ENCODE measurements around the gene ANO3. TPM values are rescaled to one million over a fixed set of nuclear protein-coding genes. Genes with fewer than 3 reads are reported as not detected.

The ANO3 gene
- total RNA-seq, 2 experiments from 2014 or later = not detected

DNA sequence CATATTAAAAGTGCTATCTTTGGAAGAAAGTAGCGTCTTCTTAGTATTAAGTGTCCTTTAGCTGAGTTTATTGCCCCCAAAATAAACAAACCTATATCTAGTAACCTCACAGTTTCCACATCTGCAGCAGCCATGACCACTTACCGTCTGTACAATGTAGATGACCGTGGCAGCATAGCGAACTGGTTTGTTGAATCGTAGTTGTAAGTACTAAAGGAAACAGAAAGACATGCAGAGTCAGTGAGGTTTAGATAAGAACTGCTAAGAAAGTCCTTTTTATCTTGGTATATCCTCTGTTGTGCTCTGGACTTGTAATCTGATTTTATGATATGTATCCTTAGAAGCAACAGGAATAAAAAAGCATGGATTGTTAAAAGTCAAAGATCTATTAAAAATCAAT is 380.6 kb downstream of the ANO3 start:
- Mint-ChIP-seq H3K9me3 (peaks cover 9% of the 10 kb centered on the region), H3K36me3 (ENCODE audit: low read depth) (no peaks in the 10 kb centered on the region), H3K27me3 (no peaks in the 10 kb centered on the region), H3K4me1 (ENCODE audit: low read depth) (no peaks in the 10 kb centered on the region), H3K4me3 (no peak overlapping the region), H3K27ac (no peak overlapping the region)
- ChIA-PET CTCF (no interaction called here), POLR2A (no interaction called here)
- TF ChIP-seq, protein P1, sequence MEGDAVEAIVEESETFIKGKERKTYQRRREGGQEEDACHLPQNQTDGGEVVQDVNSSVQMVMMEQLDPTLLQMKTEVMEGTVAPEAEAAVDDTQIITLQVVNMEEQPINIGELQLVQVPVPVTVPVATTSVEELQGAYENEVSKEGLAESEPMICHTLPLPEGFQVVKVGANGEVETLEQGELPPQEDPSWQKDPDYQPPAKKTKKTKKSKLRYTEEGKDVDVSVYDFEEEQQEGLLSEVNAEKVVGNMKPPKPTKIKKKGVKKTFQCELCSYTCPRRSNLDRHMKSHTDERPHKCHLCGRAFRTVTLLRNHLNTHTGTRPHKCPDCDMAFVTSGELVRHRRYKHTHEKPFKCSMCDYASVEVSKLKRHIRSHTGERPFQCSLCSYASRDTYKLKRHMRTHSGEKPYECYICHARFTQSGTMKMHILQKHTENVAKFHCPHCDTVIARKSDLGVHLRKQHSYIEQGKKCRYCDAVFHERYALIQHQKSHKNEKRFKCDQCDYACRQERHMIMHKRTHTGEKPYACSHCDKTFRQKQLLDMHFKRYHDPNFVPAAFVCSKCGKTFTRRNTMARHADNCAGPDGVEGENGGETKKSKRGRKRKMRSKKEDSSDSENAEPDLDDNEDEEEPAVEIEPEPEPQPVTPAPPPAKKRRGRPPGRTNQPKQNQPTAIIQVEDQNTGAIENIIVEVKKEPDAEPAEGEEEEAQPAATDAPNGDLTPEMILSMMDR (IDR thresholded peaks at IDR 0.05) = no peak
- H3K27ac ChIP-seq (ENCODE audit: low read depth in 1 of 2, low read length in 2 of 2) = no peak overlapping the region
- no peaks in the 10 kb centered on the region for H3K9me3 ChIP-seq (ENCODE audit: control insufficient read depth in 1 of 2, insufficient read depth in 1 of 2, low read length in 2 of 2)
- H3K4me1 ChIP-seq (ENCODE audit: insufficient read depth, low read length) = no peaks in the 10 kb centered on the region
- H3K4me3 ChIP-seq (ENCODE audit: low read length) = no peak overlapping the region
- no peaks in the 10 kb centered on the region for H3K36me3 ChIP-seq (ENCODE audit: insufficient read depth, low read length)
- intact Hi-C loops (cut with DNase I, micrococcal nuclease) = no loop called here
- DNase-seq = no peak
- ATAC-seq (ENCODE audit: poor library complexity) = no peak
- no peaks in the 10 kb centered on the region for H3K27me3 ChIP-seq (ENCODE audit: control insufficient read depth in 1 of 2, insufficient read depth in 2 of 2, low read length in 2 of 2)

Other genes with a start within 250 kb of the ANO3 start
- not detected for gene MUC15, start 240.1 kb downstream of the ANO3 start, total RNA-seq